Spinal cord (tissue), 10 donors: ENCODE measurements around the gene KIFBP. TPM values are rescaled to one million over a fixed set of nuclear protein-coding genes. Genes with fewer than 3 reads are reported as not detected.
"Not testable (repeated sequence)": the region's sequence is repeated elsewhere in the genome, so short reads cannot be mapped to it uniquely, and the experiment has no call there.

ENCODE experiments used
- DNase-seq, 6 donors: peaks; one replicate each; pipeline versions ENCODE4 v3.0.0 to v3.0.0-alpha.2; 2013 to 2015; ENCODE audit warnings: low spot score in 6 of 6, low read depth in 4 of 6
- H3K27ac ChIP-seq: one replicate; pipeline ENCODE4 v1.5.1; 2013; ENCODE audit warnings: low read depth, low read length, control low read depth
- H3K27me3 ChIP-seq: one replicate; pipeline ENCODE4 v1.6.1; 2013; ENCODE audit warnings: low read length; ENCODE audit not compliant: control insufficient read depth, insufficient read depth
- H3K36me3 ChIP-seq: one replicate; pipeline ENCODE4 v1.6.1; 2013; ENCODE audit warnings: low read length; ENCODE audit not compliant: control insufficient read depth, insufficient read depth
- H3K4me1 ChIP-seq: one replicate; pipeline ENCODE4 v1.6.1; 2013; ENCODE audit warnings: low read length; ENCODE audit not compliant: control insufficient read depth, insufficient read depth
- H3K4me3 ChIP-seq: one replicate; pipeline ENCODE4 v1.5.1; 2013; ENCODE audit warnings: low read depth, low read length, control low read depth
- H3K9me3 ChIP-seq: one replicate; pipeline ENCODE4 v1.6.1; 2013; ENCODE audit warnings: low read length; ENCODE audit not compliant: control insufficient read depth, insufficient read depth
- WGBS: methylation state at CpG from one replicate; pipeline ENCODE4 v1.1.5; 2013; ENCODE audit warnings: missing lambda C conversion rate; ENCODE audit not compliant: insufficient coverage; 5-methylcytosine and 5-hydroxymethylcytosine counted together
- long read RNA-seq, 4 donors: transcript quantifications; one replicate each; lab custom pipeline, GENCODE V29; 2026
- polyA plus RNA-seq, 2 donors: library from polyadenylated mRNA; unstranded; fragments of 120-200 nt; gene quantifications; one replicate each; pipeline ENCODE4 v1.2.1, GENCODE V29; 2013; ENCODE audit not compliant: insufficient read length in 2 of 2
- total RNA-seq, 2 donors: library from RNA; depleted of rRNA in 1 of 2; stranded (reverse); fragments of 120-200 nt in 1 of 2; fragments of >200 nt in 1 of 2; gene quantifications; one replicate each; pipeline versions ENCODE4 v1.2.3 to v1.2.4, GENCODE V29; 2013 to 2014
- donor health status: healthy.

Gene KIFBP, protein sequence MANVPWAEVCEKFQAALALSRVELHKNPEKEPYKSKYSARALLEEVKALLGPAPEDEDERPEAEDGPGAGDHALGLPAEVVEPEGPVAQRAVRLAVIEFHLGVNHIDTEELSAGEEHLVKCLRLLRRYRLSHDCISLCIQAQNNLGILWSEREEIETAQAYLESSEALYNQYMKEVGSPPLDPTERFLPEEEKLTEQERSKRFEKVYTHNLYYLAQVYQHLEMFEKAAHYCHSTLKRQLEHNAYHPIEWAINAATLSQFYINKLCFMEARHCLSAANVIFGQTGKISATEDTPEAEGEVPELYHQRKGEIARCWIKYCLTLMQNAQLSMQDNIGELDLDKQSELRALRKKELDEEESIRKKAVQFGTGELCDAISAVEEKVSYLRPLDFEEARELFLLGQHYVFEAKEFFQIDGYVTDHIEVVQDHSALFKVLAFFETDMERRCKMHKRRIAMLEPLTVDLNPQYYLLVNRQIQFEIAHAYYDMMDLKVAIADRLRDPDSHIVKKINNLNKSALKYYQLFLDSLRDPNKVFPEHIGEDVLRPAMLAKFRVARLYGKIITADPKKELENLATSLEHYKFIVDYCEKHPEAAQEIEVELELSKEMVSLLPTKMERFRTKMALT
- total RNA-seq: 10 to 100 TPM; 44.2 to 51.9 TPM
- 10 to 100 TPM; 60.0 to 64.1 TPM for polyA plus RNA-seq
- long read RNA-seq, donor 1, transcript KIF1BP-201 (7 exons, 2,544 nt): major isoform, 16 of 69 reads
- long read RNA-seq, donor 1, transcript KIF1BP-203 (4 exons, 576 nt): minor isoform, 5 of 69 reads
- long read RNA-seq, donor 1, partial matches to known transcripts: 45 of 69 reads
- long read RNA-seq, donor 1, other reads (novel, unspliced or antisense): 0 of 69 reads
- long read RNA-seq, donor 2, transcript KIF1BP-201 (7 exons, 2,544 nt): major isoform, 11 of 12 reads
- long read RNA-seq, donor 2, partial matches to known transcripts: 0 of 12 reads
- long read RNA-seq, donor 2, other reads (novel, unspliced or antisense): 0 of 12 reads
- long read RNA-seq, donor 3, transcript KIF1BP-201 (7 exons, 2,544 nt): major isoform, 9 of 9 reads
- long read RNA-seq, donor 3, partial matches to known transcripts: 0 of 9 reads
- long read RNA-seq, donor 3, other reads (novel, unspliced or antisense): 0 of 9 reads
- long read RNA-seq, donor 4, partial matches to known transcripts: 0 of 7 reads
- long read RNA-seq, donor 4, other reads (novel, unspliced or antisense): 0 of 7 reads

DNA sequence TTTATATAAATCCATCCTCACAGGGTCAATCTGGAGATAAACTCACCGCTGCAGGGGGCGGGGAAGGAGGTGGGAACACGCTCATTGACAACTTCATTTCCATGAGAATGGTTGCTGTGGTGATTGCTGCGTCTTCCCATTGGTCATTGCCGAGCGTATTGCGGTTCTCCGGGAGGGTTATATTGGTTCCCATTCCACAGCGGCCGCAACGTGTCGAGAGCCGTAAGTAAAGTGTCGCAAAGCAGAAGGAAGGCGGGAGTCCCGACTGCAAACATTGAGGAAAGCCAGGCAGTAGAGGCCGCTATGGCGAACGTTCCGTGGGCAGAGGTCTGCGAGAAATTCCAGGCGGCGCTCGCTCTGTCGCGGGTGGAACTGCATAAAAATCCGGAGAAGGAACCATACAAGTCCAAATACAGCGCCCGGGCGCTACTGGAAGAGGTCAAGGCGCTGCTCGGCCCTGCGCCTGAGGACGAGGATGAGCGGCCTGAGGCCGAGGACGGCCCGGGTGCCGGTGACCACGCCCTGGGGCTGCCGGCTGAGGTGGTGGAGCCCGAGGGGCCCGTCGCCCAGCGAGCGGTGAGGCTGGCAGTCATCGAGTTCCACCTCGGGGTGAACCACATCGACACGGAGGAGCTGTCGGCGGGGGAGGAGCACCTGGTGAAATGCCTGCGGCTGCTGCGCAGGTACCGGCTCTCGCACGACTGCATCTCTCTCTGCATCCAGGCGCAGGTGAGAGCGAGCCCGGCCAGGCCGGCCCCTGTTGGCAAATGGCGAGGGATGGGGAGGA lies at the start of gene KIFBP:
Gene KIFBP (plus strand): TSS at position 274 of the 787 bp plus-strand sequence. CDS start 30 bp downstream, at position 304.
- DNase-seq: peak; percentile 94 to 99 (median 96)
- Histone ChIP-seq H3K9me3 (no peaks in the 10 kb centered on the region), H3K27ac (peak within 1 kb of the TSS; percentile 62), H3K4me1 (peaks cover 21% of the 10 kb centered on the region), H3K27me3 (no peaks in the 10 kb centered on the region), H3K4me3 (peak within 1 kb of the TSS; percentile 69), H3K36me3 (peaks cover 9% of the 10 kb centered on the region)
- 0% methylated on average over 61 of the region's 62 CpGs for WGBS

DNA sequence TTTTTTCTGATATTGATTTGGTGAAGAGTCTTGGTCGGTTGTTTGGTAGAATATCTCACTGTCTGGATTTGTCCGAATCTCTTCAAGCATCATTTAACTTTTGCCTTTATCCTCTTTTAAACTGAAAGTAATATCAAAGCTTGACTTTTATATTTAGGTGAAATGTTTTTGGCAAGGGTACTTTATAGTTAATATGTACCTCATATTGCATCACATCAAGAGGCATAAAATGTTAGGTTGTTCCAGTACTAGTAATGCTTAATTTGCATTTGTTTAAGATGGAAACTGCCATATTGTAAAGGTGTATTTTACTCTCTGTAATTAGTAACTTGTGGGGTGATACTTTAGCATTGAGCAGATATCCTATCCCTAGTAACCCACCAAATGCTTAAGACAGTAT lies 49.7 kb upstream of the KIFBP start:
- H3K36me3 ChIP-seq: peaks cover 26% of the 10 kb centered on the region

DNA sequence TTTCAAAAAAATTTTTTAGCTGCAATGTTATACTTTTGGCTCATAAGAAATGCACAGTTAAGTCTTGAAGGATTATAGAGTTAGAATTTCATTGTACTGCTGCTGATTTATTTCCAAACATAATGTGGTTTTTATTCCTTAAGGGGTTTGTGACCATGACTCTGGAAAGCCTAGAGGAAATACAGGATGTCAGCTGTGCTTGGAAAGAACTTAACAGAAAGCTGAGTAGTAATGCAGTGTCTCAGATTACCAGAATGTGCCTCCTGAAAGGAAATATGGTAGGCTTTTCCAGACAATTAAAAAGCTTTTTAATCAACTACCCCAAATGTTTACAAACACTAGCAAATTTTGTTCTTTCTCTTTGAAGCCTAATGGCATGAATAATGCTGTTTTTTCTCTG lies 47.7 kb upstream of the KIFBP start:
- not testable (repeated sequence) for H3K4me1 ChIP-seq, H3K27ac ChIP-seq, H3K4me3 ChIP-seq, H3K27me3 ChIP-seq, H3K9me3 ChIP-seq, DNase-seq
- H3K36me3 ChIP-seq: peaks cover 34% of the 10 kb centered on the region

More for the DNA sequence above, 49.7 kb upstream of the KIFBP start:
- Histone ChIP-seq H3K9me3 (no peaks in the 10 kb centered on the region), H3K27ac (no peak overlapping the region), H3K4me1 (no peaks in the 10 kb centered on the region), H3K4me3 (no peak overlapping the region), H3K27me3 (no peaks in the 10 kb centered on the region)
- DNase-seq: no peak
- no CpG with 5 or more reads among the region's 2 CpGs for WGBS

DNA sequence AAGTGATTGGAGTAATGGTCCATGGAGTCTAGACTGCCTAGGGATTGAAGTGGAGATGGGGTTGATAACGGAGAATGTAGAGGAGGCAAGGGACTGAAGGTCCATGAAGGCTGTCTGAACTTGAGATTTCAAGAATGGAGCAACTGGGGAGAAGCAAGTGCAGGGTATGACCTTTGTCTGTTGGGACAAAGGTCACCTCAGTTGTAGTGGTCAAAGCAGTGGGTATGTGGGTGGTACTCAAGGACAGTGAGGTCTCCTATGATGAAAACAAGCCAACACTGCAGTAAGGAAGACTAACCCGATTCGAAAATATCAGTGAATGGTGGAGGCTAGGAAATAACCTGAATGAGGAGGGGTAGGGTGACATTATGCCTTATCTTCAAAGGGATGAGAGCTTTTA lies 38.0 kb upstream of the KIFBP start:
- DNase-seq: no peak
- no peak overlapping the region for H3K4me3 ChIP-seq
- peaks cover 4% of the 10 kb centered on the region for H3K4me1 ChIP-seq
- no peak overlapping the region for H3K27ac ChIP-seq
- H3K36me3 ChIP-seq: peaks cover 33% of the 10 kb centered on the region
- H3K27me3 ChIP-seq: no peaks in the 10 kb centered on the region
- 88% methylated on average over 3 of the region's 3 CpGs for WGBS
- H3K9me3 ChIP-seq: no peaks in the 10 kb centered on the region

DNA sequence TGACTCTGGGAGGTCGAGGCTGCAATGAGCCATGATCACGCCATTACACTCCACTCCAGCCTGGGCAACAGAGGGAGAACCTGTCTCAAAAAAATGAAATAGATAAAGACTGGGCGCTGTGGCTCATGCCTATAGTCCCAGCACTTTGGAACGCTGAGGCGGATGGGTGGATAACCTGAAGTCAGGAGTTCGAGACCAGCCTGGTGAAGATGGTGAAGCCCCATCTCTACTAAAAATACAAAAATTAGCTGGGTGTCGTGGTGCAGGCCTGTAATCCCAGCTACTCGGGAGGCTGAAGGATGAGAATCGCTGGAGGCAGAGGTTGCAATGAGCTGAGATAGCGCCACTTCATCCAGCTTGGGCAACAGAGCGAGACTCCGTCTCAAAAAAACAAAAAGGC lies 33.7 kb upstream of the KIFBP start:
- H3K4me3 ChIP-seq: no peak overlapping the region
- H3K27ac ChIP-seq: no peak overlapping the region
- DNase-seq: no peak
- 100% methylated on average over 5 of the region's 12 CpGs for WGBS
- H3K27me3 ChIP-seq: no peaks in the 10 kb centered on the region
- H3K9me3 ChIP-seq: no peaks in the 10 kb centered on the region
- peaks cover 10% of the 10 kb centered on the region for H3K4me1 ChIP-seq
- H3K36me3 ChIP-seq: peaks cover 5% of the 10 kb centered on the region

DNA sequence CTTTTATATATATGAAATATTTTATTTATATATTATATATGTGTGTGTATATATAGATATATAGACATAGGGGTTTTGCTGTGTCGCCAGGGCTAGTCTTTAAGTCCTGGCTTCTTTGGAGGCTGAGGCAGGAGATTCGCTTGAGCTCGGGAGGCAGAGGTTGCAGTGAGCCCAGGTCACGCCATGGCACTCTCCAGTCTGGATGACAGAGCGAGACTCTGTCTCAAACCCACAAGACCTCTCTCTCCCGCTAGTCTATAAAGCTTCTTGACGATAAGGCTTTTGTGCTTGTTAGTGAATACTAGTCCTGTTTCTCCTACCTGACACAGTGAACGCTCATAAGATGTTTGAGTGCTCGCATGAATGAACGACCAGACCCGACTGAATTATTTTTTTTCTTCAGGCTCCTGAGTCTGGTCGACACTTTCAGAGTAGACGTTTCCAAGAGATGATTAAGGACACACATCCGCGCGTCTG lies 33.2 kb upstream of the KIFBP start:
- Histone ChIP-seq H3K9me3 (no peaks in the 10 kb centered on the region), H3K4me1 (peaks cover 10% of the 10 kb centered on the region), H3K27me3 (no peaks in the 10 kb centered on the region), H3K36me3 (peaks cover 6% of the 10 kb centered on the region), H3K27ac (peak overlapping the region; percentile 75), H3K4me3 (peak overlapping the region; percentile 76)
- 8% methylated on average over 12 of the region's 16 CpGs for WGBS
- DNase-seq: no peak

DNA sequence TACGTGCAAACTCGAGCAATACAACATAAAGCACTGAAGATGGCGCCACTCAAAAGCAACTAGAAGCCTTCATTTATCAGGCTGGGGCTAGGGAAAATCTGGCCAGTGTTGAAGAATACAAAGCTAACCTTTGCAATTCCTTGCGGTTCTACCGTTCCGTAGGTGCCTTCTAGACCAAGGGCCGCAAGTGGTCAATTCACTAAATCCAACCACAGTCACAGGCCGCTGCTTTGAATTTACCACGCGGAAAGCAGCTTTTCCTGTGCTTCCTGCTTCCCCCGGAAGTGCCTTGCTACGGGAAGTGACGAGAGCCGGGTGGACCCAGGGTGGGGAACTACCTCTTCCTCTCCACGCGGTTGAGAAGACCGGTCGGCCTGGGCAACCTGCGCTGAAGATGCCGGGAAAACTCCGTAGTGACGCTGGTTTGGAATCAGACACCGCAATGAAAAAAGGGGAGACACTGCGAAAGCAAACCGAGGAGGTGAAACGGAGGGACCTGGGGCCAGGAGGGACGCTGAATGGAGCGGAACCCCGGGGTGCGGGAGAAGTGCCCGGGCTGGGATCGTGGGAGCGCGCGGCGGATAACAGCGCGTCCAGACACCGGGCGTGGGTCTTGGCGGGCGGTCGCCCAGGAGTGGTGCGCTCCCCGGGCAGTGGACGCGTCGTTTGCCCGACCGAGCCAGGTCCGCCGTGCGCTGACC lies 32.6 kb upstream of the KIFBP start, which contains the start of gene DDX21:
Gene DDX21 (plus strand): TSS at position 339 of the 701 bp plus-strand sequence. CDS start 56 bp downstream, at position 395.
- Histone ChIP-seq H3K4me3 (peak within 1 kb of the TSS; percentile 76), H3K9me3 (no peaks in the 10 kb centered on the region), H3K27ac (peak within 1 kb of the TSS; percentile 75), H3K27me3 (no peaks in the 10 kb centered on the region), H3K36me3 (peaks cover 9% of the 10 kb centered on the region), H3K4me1 (peaks cover 10% of the 10 kb centered on the region)
- under 1% methylated on average over 53 of the region's 53 CpGs for WGBS
- DNase-seq: peak; percentile 81 to 98 (median 90)

DNA sequence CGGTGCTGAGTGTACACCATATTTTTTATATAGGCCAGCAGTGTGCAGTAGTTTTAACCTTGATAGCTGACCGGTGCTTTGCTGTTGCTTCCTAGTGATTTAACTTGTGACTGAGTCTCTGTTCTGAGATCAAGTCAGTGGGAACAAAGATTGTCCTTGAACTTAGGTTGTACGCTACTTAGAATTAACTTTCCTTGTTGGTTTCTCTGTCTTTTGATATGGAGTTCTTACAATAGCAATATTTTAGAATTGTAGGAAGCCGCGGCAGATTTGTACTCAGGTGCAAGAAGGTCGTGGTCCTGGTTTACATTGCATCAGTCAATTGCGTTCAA lies 31.4 kb upstream of the KIFBP start:
- H3K9me3 ChIP-seq: no peaks in the 10 kb centered on the region
- DNase-seq: no peak
- peaks cover 10% of the 10 kb centered on the region for H3K36me3 ChIP-seq
- peaks cover 10% of the 10 kb centered on the region for H3K4me1 ChIP-seq
- no peak overlapping the region for H3K27ac ChIP-seq
- H3K27me3 ChIP-seq: no peaks in the 10 kb centered on the region
- 60% methylated on average over 4 of the region's 7 CpGs for WGBS
- peak overlapping the region; percentile 76 for H3K4me3 ChIP-seq
